ENCODE measurements around the gene BNIP1.

Gene BNIP1

DNA sequence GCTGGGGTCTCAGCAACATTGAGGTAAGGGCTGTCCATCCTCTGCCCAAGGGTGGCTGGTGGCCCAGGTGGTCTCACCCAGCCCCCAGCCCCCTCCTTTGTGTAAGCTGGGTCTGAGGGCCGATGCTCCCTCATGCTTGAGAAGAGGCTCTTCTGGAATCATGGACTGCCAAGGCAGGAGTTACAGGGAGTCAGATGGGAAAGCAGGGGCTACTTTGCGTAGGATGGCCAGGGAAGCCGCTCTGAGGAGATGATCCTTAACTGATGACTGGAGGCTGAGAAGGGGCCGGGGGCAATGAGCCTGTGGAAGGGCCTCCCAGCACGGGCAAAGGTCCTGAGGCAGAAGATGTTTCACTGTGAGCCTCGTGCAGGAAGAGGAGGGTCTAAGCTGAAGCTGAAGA is 67.0 kb downstream of the BNIP1 start:
- DNase-seq (ENCODE audit: low spot score) = no peak

- no peak for DNase-seq (ENCODE audit: low spot score)
Measured at GRCh38 chr5:173213236-173213933, 69.1 kb downstream of the BNIP1 start.
